GM18873 (cell line): Measurements from ENCODE around the gene MAML2.

ENCODE experiments used
- ATAC-seq: cut with Tn5 transposase; IDR thresholded peaks from one replicate; pipeline ENCODE4 v1.9.1; 2021; ENCODE audit warnings: mild to moderate bottlenecking, moderate library complexity, moderate number of reproducible peaks; ENCODE audit not compliant: unreplicated experiment, low FRiP score

Gene MAML2

GRCh38 chr11:96026310-96026709 lies 316.7 kb downstream of the MAML2 start:
- no peak for ATAC-seq

GRCh38 chr11:96024666-96025065 lies 318.3 kb downstream of the MAML2 start:
- ATAC-seq, result no peak

GRCh38 chr11:96023275-96023674 lies 319.7 kb downstream of the MAML2 start:
- ATAC-seq, result no peak

GRCh38 chr11:96021901-96022650 lies 320.9 kb downstream of the MAML2 start:
- no peak for ATAC-seq

- ATAC-seq, result no peak
Observed at GRCh38 chr11:96019810-96020747, 322.9 kb downstream of the MAML2 start.

GRCh38 chr11:96019281-96019680 lies 323.7 kb downstream of the MAML2 start:
- no peak for ATAC-seq

GRCh38 chr11:96017856-96018255 lies 325.1 kb downstream of the MAML2 start:
- no peak for ATAC-seq

GRCh38 chr11:96016978-96017502 lies 326.0 kb downstream of the MAML2 start:
- no peak for ATAC-seq

GRCh38 chr11:96015906-96016565 lies 327.0 kb downstream of the MAML2 start:
- no peak for ATAC-seq

- no peak for ATAC-seq
Observed at GRCh38 chr11:96014217-96014616, 328.8 kb downstream of the MAML2 start.

GRCh38 chr11:96013461-96014213 lies 329.4 kb downstream of the MAML2 start:
- no peak for ATAC-seq

- peak; percentile 96 for ATAC-seq
Observed at GRCh38 chr11:96012086-96012824, 330.7 kb downstream of the MAML2 start.

GRCh38 chr11:96010683-96011082 lies 332.3 kb downstream of the MAML2 start:
- no peak for ATAC-seq

- no peak for ATAC-seq
Observed at GRCh38 chr11:96008161-96008720, 334.8 kb downstream of the MAML2 start.

GRCh38 chr11:96006037-96006436 lies 337.0 kb downstream of the MAML2 start:
- ATAC-seq, result no peak

- no peak for ATAC-seq
Observed at GRCh38 chr11:96004862-96005261, 338.1 kb downstream of the MAML2 start.

- ATAC-seq, result no peak
Observed at GRCh38 chr11:96002754-96003290, 340.2 kb downstream of the MAML2 start.

- ATAC-seq, result no peak
Observed at GRCh38 chr11:96002339-96002738, 340.7 kb downstream of the MAML2 start.

- no peak for ATAC-seq
Observed at GRCh38 chr11:96001037-96001436, 342.0 kb downstream of the MAML2 start.
